Globus pallidus (tissue), 1 donor: ENCODE data around the gene LRRC9.
"Not testable (repeated sequence)": the region's sequence is repeated elsewhere in the genome, so short reads cannot be mapped to it uniquely, and the experiment has no call there.

ENCODE experiments used
- DNase-seq: peaks from one replicate; pipeline ENCODE4 v3.0.0-alpha.2; 2015; ENCODE audit warnings: low spot score

LRRC9 gene

GRCh38 chr14:59957890-59958289, 37.9 kb downstream of the LRRC9 start:
- not testable (repeated sequence) for DNase-seq

DNA sequence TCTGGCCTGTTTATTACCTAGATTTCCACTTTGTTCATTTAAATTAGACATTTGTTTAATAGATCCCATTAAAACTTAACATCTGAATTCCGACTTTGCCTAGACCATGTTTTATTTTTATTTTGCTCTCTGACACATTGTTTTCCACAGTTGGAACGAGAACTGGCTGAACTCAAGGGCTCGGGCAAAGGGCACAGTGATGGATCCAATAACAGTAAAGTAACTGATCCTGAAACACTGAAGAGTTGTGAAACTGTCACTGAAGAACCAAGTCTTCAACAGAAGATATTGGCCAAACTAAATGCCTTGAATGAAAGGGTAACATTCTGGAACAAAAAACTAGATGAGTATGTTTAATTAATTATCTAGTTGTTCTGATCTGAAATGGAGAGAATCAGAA, 39.7 kb downstream of the LRRC9 start:
- DNase-seq = no peak

- DNase-seq = no peak
Measured at GRCh38 chr14:59961518-59962062, 41.6 kb downstream of the LRRC9 start.

GRCh38 chr14:59964251-59965007, 44.5 kb downstream of the LRRC9 start:
- DNase-seq = peak; percentile 3

GRCh38 chr14:59969319-59969718, 49.4 kb downstream of the LRRC9 start:
- DNase-seq = no peak

- no peak for DNase-seq
Measured at GRCh38 chr14:59981564-59981963, 61.6 kb downstream of the LRRC9 start.

- DNase-seq = no peak
Measured at GRCh38 chr14:59983048-59983447, 63.1 kb downstream of the LRRC9 start.

DNA sequence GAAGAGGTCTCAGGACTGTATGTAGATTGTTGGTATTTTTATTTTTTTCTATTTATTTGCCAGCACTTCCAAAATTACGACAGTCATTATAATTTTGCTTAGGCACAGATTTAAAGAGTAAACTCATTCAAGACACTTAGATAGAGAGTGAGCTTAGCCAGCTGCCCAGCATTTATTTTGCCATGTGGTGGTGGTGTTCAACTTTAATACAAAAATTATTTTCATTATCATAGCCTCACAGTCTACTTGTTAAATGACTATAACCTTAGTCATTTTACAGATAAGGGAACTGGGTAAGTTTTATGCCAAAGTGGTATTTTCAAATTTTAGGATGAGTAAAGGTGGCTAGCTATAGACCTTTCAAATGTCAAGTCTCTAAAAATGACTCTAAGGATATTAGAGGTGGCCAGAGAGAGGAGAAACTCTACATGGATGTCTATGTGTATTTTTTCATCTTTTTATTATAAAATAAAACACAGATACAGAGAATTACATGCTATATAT, 66.7 kb downstream of the LRRC9 start:
- DNase-seq = no peak

DNA sequence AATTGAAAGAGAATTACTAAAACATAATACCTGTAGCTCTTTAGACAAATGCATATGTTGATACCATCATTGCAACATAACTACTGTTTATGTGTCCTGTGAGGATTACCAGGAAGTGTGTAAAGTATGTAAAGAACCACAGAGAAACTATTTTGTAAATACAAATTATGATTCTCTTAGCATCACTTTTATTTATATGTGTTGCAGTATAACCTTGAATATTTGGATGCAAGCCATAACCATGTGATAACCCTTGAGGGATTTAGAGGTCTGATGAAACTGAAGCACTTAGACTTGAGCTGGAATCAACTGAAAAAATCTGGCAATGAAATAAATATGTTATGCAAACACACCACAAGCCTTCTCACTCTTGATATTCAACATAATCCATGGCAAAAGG, 77.5 kb downstream of the LRRC9 start:
- DNase-seq = no peak

GRCh38 chr14:59997966-59998365, 78.0 kb downstream of the LRRC9 start:
- DNase-seq = no peak

DNA sequence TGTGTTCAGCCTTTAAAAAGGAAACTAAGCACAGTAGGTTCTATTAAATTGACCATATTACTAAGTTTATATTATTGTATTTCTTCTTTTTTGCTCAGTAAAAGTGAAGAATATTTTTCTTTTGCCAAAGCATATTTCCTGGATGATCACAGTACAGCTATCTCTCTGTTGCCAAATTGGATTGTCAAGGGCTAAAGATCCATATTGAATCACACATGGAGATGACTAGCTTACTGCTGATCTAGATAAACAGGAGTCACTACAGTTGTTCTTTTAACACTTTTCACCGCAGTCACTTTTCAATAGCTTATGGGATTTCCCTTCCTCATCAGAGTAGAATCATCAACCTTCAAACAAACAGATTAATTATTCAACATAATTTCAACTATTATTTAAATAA, 78.6 kb downstream of the LRRC9 start:
- no peak for DNase-seq

DNA sequence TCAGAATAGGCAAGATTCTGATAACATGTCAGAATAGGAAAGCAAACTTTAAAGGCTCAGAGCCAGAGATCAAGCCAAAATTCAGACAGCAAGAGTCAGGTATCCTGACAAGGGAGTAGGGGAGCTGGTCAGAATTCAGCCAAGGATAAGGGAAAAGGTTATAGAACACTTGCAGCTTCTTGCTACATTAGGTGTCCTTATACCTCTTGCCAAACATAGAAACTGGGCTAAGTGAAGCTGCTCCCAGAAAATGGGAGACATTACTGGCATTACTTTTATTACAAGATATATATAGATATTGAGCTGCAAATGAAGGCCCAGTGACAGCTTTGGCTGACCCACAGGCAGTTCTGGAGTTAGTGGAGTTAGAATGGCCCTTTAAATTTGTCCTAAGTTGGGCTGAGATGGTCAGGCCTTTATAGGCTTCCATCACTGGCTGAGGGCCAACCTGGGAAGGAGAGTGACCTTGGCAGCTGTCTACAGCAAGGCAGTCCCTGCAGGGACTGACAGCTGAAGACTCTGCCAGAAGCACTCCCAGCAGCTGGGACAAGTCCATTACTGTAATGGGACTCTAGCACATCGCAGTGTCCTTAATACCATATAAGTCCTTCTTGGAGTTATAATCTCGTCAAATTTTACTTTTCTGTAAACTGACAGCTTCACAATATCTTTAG, 83.0 kb downstream of the LRRC9 start:
- DNase-seq = peak; percentile 1

GRCh38 chr14:60003991-60004390, 84.0 kb downstream of the LRRC9 start:
- DNase-seq = no peak

GRCh38 chr14:60008042-60008441, 88.1 kb downstream of the LRRC9 start:
- no peak for DNase-seq

GRCh38 chr14:60010263-60010662, 90.3 kb downstream of the LRRC9 start:
- not testable (repeated sequence) for DNase-seq

- no peak for DNase-seq
Measured at GRCh38 chr14:60014402-60014801, 94.5 kb downstream of the LRRC9 start.

DNA sequence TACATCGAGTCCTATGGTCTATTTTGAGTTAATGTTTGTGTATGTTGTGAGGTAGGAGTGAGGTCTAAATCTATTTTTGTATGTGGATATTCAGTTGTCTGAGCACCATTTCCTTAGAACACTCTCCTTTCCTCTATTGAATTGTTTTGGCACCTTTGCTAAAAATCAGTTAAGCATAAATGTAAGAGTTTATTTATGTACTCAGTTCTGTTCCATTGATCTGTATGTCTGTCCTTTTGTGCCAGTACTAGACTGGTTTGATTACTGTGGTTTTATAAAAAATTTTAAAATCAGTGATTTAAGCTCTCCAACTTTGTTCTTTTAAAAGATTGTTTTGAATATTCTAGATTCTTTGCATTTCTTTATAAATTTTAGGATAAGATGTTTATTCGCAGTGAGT, 101.7 kb downstream of the LRRC9 start:
- no peak for DNase-seq

DNA sequence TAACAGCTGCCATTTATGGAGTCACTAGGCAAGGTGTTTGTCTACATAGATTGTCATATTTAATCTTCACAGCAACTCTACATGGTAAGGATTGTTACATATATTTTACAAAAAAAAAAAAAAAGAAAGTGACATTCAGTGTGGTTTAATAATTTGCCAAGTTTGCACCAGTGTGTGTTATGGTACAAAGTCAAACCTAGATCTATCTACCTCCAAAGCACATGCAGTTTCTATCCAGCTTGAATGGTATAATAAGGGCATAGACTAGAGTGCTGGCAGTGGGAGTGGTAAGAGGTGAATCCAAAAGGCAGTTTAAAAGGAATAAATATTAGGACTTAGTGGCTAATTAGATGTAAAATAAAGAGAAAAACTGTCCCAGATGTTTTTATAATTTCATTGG, 105.6 kb downstream of the LRRC9 start:
- DNase-seq = no peak

DNA sequence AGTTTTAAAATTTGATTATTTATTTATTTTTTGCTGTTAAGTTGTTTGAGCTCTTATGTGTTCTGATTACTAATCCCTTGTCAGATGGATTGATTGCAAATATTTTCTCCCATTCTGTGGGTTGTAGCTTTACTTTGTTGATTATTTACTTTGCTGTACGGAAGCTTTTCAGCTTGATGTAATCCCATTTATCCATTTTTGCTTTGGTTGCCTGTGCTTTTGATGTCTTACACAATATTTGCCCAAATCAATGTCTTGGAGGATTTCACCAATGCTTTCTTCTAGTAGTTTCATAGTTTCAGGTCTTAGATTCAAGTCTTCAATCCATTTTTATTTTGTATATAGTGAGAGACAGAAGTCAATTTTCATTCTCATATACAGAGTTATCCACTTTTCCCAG, 115.2 kb downstream of the LRRC9 start:
- DNase-seq = no peak

GRCh38 chr14:60047976-60048375, 128.0 kb downstream of the LRRC9 start:
- DNase-seq = not testable (repeated sequence)

DNA sequence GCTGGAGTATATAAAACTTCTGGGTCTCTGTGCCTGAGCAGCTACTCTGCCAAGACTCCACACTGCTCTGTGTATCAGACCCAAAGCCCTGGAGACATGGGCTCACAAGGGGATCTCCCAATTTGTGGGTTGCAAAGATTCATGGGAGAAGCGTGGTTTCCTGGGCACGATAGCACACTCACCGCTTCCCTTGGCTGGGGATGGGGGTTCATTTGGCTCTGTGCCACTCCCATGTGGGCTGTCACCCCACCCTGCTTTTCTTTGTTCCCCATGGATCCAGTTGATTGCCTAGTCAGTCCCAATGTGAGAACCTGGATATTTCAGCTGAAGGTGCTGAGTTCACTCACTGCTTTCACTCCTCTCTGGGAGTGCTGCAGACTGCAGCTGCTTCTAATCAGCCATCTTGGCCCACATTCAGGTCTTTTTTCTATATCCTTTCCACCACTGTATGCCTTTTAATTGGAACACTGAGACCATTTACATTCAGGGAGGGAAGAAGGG, 131.8 kb downstream of the LRRC9 start:
- DNase-seq = no peak

DNA sequence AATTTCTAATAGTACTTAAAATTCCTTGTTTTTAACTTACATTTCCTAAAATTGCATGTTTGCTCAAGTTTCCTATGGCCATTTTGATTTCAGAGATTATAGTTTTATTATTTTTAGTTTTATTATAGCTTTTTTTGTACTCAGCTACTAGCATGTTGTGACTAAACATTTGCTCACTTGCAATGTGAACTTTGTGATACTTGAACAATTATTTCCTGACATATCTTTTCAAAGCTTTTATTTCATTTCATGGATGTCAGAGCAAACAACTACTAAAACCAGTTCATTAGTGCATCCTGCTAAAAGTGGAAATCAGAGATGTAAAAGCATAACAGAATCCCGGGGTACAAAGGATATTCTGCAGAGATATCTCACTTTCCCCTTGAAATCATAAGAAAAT, 138.1 kb downstream of the LRRC9 start:
- no peak for DNase-seq

DNA sequence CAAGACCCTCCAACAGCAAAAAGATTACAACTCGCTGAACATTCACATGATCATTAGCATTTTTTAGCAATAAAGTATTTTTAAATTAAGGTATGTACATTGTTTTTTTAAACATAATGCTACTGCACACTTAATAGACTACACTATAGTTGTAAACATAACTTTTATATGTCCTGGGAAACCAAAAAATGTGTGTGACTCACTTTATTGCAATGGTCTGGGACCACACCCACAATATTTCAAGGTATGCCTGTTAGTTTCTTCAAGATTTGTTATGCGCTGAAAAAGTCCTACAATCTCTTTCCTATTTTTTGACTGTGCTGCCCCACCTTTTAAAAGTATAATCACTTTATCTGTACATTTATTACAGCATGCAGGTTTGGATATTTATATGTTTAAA, 141.4 kb downstream of the LRRC9 start:
- DNase-seq = no peak
